Measurements from ENCODE around the gene CASK. TPM values are rescaled to one million over a fixed set of nuclear protein-coding genes. Genes with fewer than 3 reads are reported as not detected.
"Not testable (repeated sequence)": the region's sequence is repeated elsewhere in the genome, so short reads cannot be mapped to it uniquely, and the experiment has no call there.

Gene CASK
- polyA plus RNA-seq, 4 donors: 40.6 to 58.6 (median 48.9) TPM

- no peak for DNase-seq (ENCODE audit: low read depth in 4 of 4, low spot score in 3 of 4)
Measured at GRCh38 chrX:41526271-41526670, 397.1 kb downstream of the CASK start.

- DNase-seq (ENCODE audit: low read depth in 4 of 4, low spot score in 3 of 4): no peak
Measured at GRCh38 chrX:41522671-41523070, 400.7 kb downstream of the CASK start.

GRCh38 chrX:41522081-41522480, 401.3 kb downstream of the CASK start:
- DNase-seq (ENCODE audit: low read depth in 4 of 4, low spot score in 3 of 4): no peak

GRCh38 chrX:41519468-41519867, 403.9 kb downstream of the CASK start:
- no peak for DNase-seq (ENCODE audit: low read depth in 4 of 4, low spot score in 3 of 4)

GRCh38 chrX:41518841-41519220, 404.5 kb downstream of the CASK start:
- no peak for DNase-seq (ENCODE audit: low read depth in 4 of 4, low spot score in 3 of 4)

GRCh38 chrX:41518127-41518840, 405.1 kb downstream of the CASK start:
- no peak for DNase-seq (ENCODE audit: low read depth in 4 of 4, low spot score in 3 of 4)

GRCh38 chrX:41516999-41517765, 406.2 kb downstream of the CASK start:
- no peak for DNase-seq (ENCODE audit: low read depth in 4 of 4, low spot score in 3 of 4)

- no peak for DNase-seq (ENCODE audit: low read depth in 4 of 4, low spot score in 3 of 4)
Measured at GRCh38 chrX:41516456-41516855, 406.9 kb downstream of the CASK start.

GRCh38 chrX:41515376-41515775, 408.0 kb downstream of the CASK start:
- DNase-seq (ENCODE audit: low read depth in 4 of 4, low spot score in 3 of 4): no peak

- DNase-seq (ENCODE audit: low read depth in 4 of 4, low spot score in 3 of 4): no peak
Measured at GRCh38 chrX:41514179-41514578, 409.2 kb downstream of the CASK start.

GRCh38 chrX:41512853-41513252, 410.5 kb downstream of the CASK start:
- not testable (repeated sequence) for DNase-seq (ENCODE audit: low read depth in 4 of 4, low spot score in 3 of 4)

- no peak for DNase-seq (ENCODE audit: low read depth in 4 of 4, low spot score in 3 of 4)
Measured at GRCh38 chrX:41512394-41512793, 411.0 kb downstream of the CASK start.

GRCh38 chrX:41507919-41508318, 415.4 kb downstream of the CASK start:
- no peak for DNase-seq (ENCODE audit: low read depth in 4 of 4, low spot score in 3 of 4)

GRCh38 chrX:41502004-41502403, 421.4 kb downstream of the CASK start:
- DNase-seq (ENCODE audit: low read depth in 4 of 4, low spot score in 3 of 4): no peak

- DNase-seq (ENCODE audit: low read depth in 4 of 4, low spot score in 3 of 4): no peak
Measured at GRCh38 chrX:41499984-41500383, 423.4 kb downstream of the CASK start.

- DNase-seq (ENCODE audit: low read depth in 4 of 4, low spot score in 3 of 4): no peak
Measured at GRCh38 chrX:41499195-41499594, 424.2 kb downstream of the CASK start.

GRCh38 chrX:41491267-41492004, 431.9 kb downstream of the CASK start:
- no peak for DNase-seq (ENCODE audit: low read depth in 4 of 4, low spot score in 3 of 4)

GRCh38 chrX:41490446-41490845, 432.9 kb downstream of the CASK start:
- DNase-seq (ENCODE audit: low read depth in 4 of 4, low spot score in 3 of 4): no peak

GRCh38 chrX:41482154-41482850, 441.1 kb downstream of the CASK start:
- DNase-seq (ENCODE audit: low read depth in 4 of 4, low spot score in 3 of 4): no peak

- DNase-seq (ENCODE audit: low read depth in 4 of 4, low spot score in 3 of 4): no peak
Measured at GRCh38 chrX:41481264-41482109, 441.9 kb downstream of the CASK start.

All from left renal pelvis (tissue), 4 donors.